Common myeloid progenitor, CD34-positive (primary cell): ENCODE results near the gene FOSL2.

Experiments used
- CTCF ChIA-PET: fragments of 350-600 bp; sonication (Branson Sonifier 250); formaldehyde crosslinking; loops from one replicate; lab custom pipeline; 2021; ENCODE audit warnings: antibody characterized with exemption; lab: Charles Lee
- POLR2A ChIA-PET: fragments of 350-600 bp; sonication (Branson Sonifier 250); formaldehyde crosslinking; loops from one replicate; lab custom pipeline; 2021; ENCODE audit warnings: antibody characterized with exemption; lab: Charles Lee
- DNase-seq, 3 donors: peaks; one replicate each; pipeline versions ENCODE4 v3.0.0 to v3.0.0-alpha.2; 2013
- H3K27ac ChIP-seq, 2 experiments: 1 replicate in 1 of 2; 2 replicates in 1 of 2; pipeline ENCODE4 v1.7.0; 2013; ENCODE audit warnings: inconsistent platforms in 2 of 2, low read length in 2 of 2, mild to moderate bottlenecking in 2 of 2, low read depth in 1 of 2, moderate library complexity in 1 of 2; ENCODE audit not compliant: severe bottlenecking in 2 of 2, insufficient read depth in 1 of 2, poor library complexity in 1 of 2
- H3K27me3 ChIP-seq, 5 experiments: replicated peaks in 2 of 5; 1 replicate in 3 of 5; 2 replicates in 2 of 5; pipeline versions ENCODE4 v1.6.1 to v1.7.0; 2013; ENCODE audit warnings: low read length in 4 of 5, mild to moderate bottlenecking in 2 of 5, moderate library complexity in 2 of 5, inconsistent platforms in 1 of 5; ENCODE audit not compliant: insufficient read depth in 5 of 5, control insufficient read depth in 4 of 5
- H3K36me3 ChIP-seq, 4 experiments: 1 replicate in 2 of 4; 2 replicates in 2 of 4; pipeline versions ENCODE4 v1.6.1 to v1.7.0; 2013; ENCODE audit warnings: low read length in 3 of 4, control low read depth in 1 of 4, mild to moderate bottlenecking in 1 of 4; ENCODE audit not compliant: control insufficient read depth in 4 of 4, insufficient read depth in 4 of 4
- H3K4me1 ChIP-seq, 4 experiments: 1 replicate in 3 of 4; 2 replicates in 1 of 4; pipeline versions ENCODE4 v1.6.1 to v1.7.1; 2013; ENCODE audit warnings: low read length in 3 of 4, mild to moderate bottlenecking in 3 of 4, control low read depth in 1 of 4, inconsistent platforms in 1 of 4, moderate library complexity in 1 of 4; ENCODE audit not compliant: control insufficient read depth in 4 of 4, insufficient read depth in 4 of 4; ENCODE audit errors: control extremely low read depth in 1 of 4
- H3K4me3 ChIP-seq, 7 experiments: 1 replicate in 4 of 7; 2 replicates in 3 of 7; pipeline versions ENCODE4 v1.5.1 to v1.7.0; 2013; ENCODE audit warnings: mild to moderate bottlenecking in 7 of 7, low read length in 6 of 7, moderate library complexity in 6 of 7, inconsistent platforms in 2 of 7, low read depth in 2 of 7, control low read depth in 1 of 7; ENCODE audit not compliant: insufficient read depth in 4 of 7, control insufficient read depth in 1 of 7; ENCODE audit errors: extremely low read depth in 1 of 7
- H3K9me3 ChIP-seq, 5 experiments: 1 replicate in 4 of 5; 2 replicates in 1 of 5; pipeline versions ENCODE4 v1.6.1 to v1.7.1; 2013; ENCODE audit warnings: low read length in 4 of 5, mild to moderate bottlenecking in 2 of 5, inconsistent platforms in 1 of 5, low read depth in 1 of 5, moderate library complexity in 1 of 5; ENCODE audit not compliant: control insufficient read depth in 4 of 5, insufficient read depth in 2 of 5; ENCODE audit errors: control extremely low read depth in 1 of 5
- WGBS: methylation state at CpG from one replicate; pipeline ENCODE4 v1.1.5; 2013; ENCODE audit not compliant: insufficient coverage; 5-methylcytosine and 5-hydroxymethylcytosine counted together

FOSL2 gene

GRCh38 chr2:28360058-28360717, 32.5 kb upstream of the FOSL2 start:
- CTCF ChIA-PET = interaction anchor here (0.9 to 17.7 kb wide), 6 partner anchors 10 to 31 kb away, joined by 3 to 253 read pairs (median 6); partner anchors contain the start of gene FOSL2
- H3K27ac ChIP-seq = no peak overlapping the region
- DNase-seq = no peak
- no peaks in the 10 kb centered on the region for H3K9me3 ChIP-seq
- POLR2A ChIA-PET = interaction anchor here (1.6 to 4.0 kb wide), 4 partner anchors 12 to 33 kb away, joined by 4 to 19 read pairs (median 9); partner anchors contain the start of gene FOSL2
- no peak overlapping the region for H3K4me3 ChIP-seq
- peaks cover 2 to 83% (median 73%) of the 10 kb centered on the region in 4 experiments for H3K4me1 ChIP-seq
- no peaks in the 10 kb centered on the region for H3K27me3 ChIP-seq
- no peaks in the 10 kb centered on the region for H3K36me3 ChIP-seq
- 82% methylated on average over 10 of the region's 16 CpGs for WGBS

- H3K9me3 ChIP-seq = no peaks in the 10 kb centered on the region
- H3K27me3 ChIP-seq = no peaks in the 10 kb centered on the region
- ChIA-PET CTCF (interaction anchor here (0.9 to 17.7 kb wide), 5 partner anchors 11 to 30 kb away, joined by 3 to 253 read pairs (median 6); partner anchors contain the start of gene FOSL2), POLR2A (interaction anchor here (1.3 to 4.0 kb wide), 2 partner anchors 18 to 32 kb away, joined by 3 to 19 read pairs; partner anchors contain the start of gene FOSL2)
- peak; percentile 50 to 59 (median 53) for DNase-seq
- no peaks in the 10 kb centered on the region for H3K36me3 ChIP-seq
- H3K4me3 ChIP-seq = no peak overlapping the region
- peaks cover 2 to 83% (median 73%) of the 10 kb centered on the region in 4 experiments for H3K4me1 ChIP-seq
- no peak overlapping the region for H3K27ac ChIP-seq
- WGBS = 63% methylated on average over 4 of the region's 12 CpGs
Observed at GRCh38 chr2:28360718-28361293, 31.9 kb upstream of the FOSL2 start.

- no peaks in the 10 kb centered on the region for H3K9me3 ChIP-seq
- no peaks in the 10 kb centered on the region for H3K27me3 ChIP-seq
- ChIA-PET POLR2A (interaction anchor here (1.3 to 4.0 kb wide), 2 partner anchors 17 to 31 kb away, joined by 3 to 19 read pairs; partner anchors contain the start of gene FOSL2), CTCF (interaction anchor here (1.0 to 17.7 kb wide), 5 partner anchors 12 to 29 kb away, joined by 3 to 253 read pairs (median 10); partner anchors contain the start of gene FOSL2)
- peaks cover 2 to 84% (median 75%) of the 10 kb centered on the region in 4 experiments for H3K4me1 ChIP-seq
- no peaks in the 10 kb centered on the region for H3K36me3 ChIP-seq
- DNase-seq = no peak
- H3K4me3 ChIP-seq = no peak overlapping the region
- 85% methylated on average over 6 of the region's 12 CpGs for WGBS
- H3K27ac ChIP-seq = no peak overlapping the region
Observed at GRCh38 chr2:28361991-28362710, 30.5 kb upstream of the FOSL2 start.

GRCh38 chr2:28362991-28363521, 29.6 kb upstream of the FOSL2 start:
- H3K27ac ChIP-seq = no peak overlapping the region
- ChIA-PET POLR2A (no interaction called here), CTCF (interaction anchor here (0.6 to 17.7 kb wide), 4 partner anchors 15 to 29 kb away, joined by 3 to 253 read pairs (median 14); partner anchors contain the start of gene FOSL2)
- DNase-seq = no peak
- H3K4me3 ChIP-seq = no peak overlapping the region
- no peaks in the 10 kb centered on the region for H3K9me3 ChIP-seq
- WGBS = 79% methylated on average over 11 of the region's 15 CpGs
- peaks cover 2 to 93% (median 84%) of the 10 kb centered on the region in 4 experiments for H3K4me1 ChIP-seq
- no peaks in the 10 kb centered on the region for H3K27me3 ChIP-seq
- no peaks in the 10 kb centered on the region for H3K36me3 ChIP-seq

- Histone ChIP-seq H3K9me3 (no peaks in the 10 kb centered on the region), H3K36me3 (no peaks in the 10 kb centered on the region), H3K27ac (no peak overlapping the region), H3K27me3 (no peaks in the 10 kb centered on the region), H3K4me3 (no peak overlapping the region), H3K4me1 (peaks cover 0 to 94% (median 85%) of the 10 kb centered on the region in 4 experiments)
- 92% methylated on average over 10 of the region's 11 CpGs for WGBS
- ChIA-PET CTCF (interaction anchor here (0.6 to 17.7 kb wide), 3 partner anchors 18 to 29 kb away, joined by 3 to 253 read pairs (median 7); no protein-coding TSS in a partner anchor), POLR2A (no interaction called here)
- DNase-seq = no peak
Observed at GRCh38 chr2:28363686-28364280, 28.9 kb upstream of the FOSL2 start.

- Histone ChIP-seq H3K27ac (no peak overlapping the region), H3K36me3 (no peaks in the 10 kb centered on the region), H3K9me3 (no peaks in the 10 kb centered on the region), H3K27me3 (no peaks in the 10 kb centered on the region), H3K4me1 (peaks cover 0 to 94% (median 84%) of the 10 kb centered on the region in 4 experiments), H3K4me3 (no peak overlapping the region)
- ChIA-PET POLR2A (interaction anchor here (1.2 to 3.1 kb wide), 4 partner anchors 8 to 25 kb away, joined by 5 to 37 read pairs (median 5); no protein-coding TSS in a partner anchor), CTCF (interaction anchor here (0.9 to 17.7 kb wide), 3 partner anchors 17 to 32 kb away, joined by 5 to 253 read pairs (median 7); no protein-coding TSS in a partner anchor)
- WGBS = 100% methylated on average over 2 of the region's 3 CpGs
- DNase-seq = no peak
Observed at GRCh38 chr2:28364610-28365009, 28.0 kb upstream of the FOSL2 start.
